GM12892 (cell line): Measurements from ENCODE around the gene ABCC12.

ENCODE experiments used
- DNase-seq: peaks from one replicate; pipeline ENCODE4 v3.0.0; 2011; ENCODE audit not compliant: insufficient read length
- FAIRE-seq: peaks from 2 replicates; lab custom pipeline; 2011; peaks lifted over from hg19 to GRCh38; lab: Jason Lieb, UNC
- POLR2A ChIP-seq: IDR thresholded peaks from 2 replicates; pipeline ENCODE4 v1.6.1; 2011; ENCODE audit warnings: low read depth, low read length, control low read depth
- POLR2AphosphoS5 ChIP-seq: IDR thresholded peaks from 2 replicates; pipeline ENCODE4 v1.6.1; 2011; ENCODE audit warnings: low read depth, low read length, control low read depth
- TAF1 ChIP-seq: IDR thresholded peaks from 2 replicates; pipeline ENCODE4 v1.6.1; 2011; ENCODE audit warnings: low read depth, mild to moderate bottlenecking, control low read depth, low read length, borderline replicate concordance

ABCC12 gene

DNA sequence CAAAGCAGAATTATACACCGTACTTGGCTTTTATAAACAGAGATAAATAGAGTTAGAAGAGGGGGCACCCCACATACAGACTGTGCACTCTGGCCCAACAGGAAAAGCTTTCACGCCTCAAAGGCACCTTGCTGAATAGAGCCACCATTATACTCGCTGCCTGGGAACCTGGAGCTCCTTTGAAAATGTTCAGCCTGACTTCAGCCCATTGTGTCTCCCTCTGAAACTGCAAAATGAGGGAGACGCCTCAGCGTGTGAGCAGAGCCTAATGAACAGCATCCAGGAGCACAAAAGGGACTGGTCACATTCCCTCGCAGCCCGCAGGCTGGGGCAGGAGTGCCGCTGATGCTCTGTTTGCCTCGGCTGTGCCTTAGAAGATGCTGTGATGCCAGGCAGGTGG, 46.3 kb downstream of the ABCC12 start:
- no peak for FAIRE-seq
- TF ChIP-seq POLR2A, result no peak
- no peak for TF ChIP-seq POLR2AphosphoS5
- TF ChIP-seq TAF1, result no peak
- DNase-seq, result no peak

DNA sequence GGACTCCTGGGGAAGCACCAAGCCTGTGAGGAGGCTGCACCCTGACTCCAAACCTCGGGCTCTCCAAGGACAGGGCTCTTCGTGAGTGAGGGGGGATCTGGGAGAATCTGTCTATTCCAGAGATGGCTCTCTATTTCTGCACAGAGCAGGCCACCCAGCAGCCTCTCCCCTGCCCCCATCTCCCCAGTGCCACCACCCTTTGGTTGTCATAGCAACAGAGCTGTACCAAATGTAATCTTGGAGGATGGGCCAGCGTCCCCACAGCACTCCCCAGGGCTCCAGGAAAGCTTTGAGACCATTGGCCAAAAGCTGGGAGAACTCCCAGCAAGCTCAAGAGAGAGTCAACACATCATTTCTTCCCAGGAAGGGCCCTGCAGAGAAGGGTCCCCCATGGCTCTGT, 49.3 kb downstream of the ABCC12 start:
- DNase-seq (no peak), FAIRE-seq (no peak)
- TF ChIP-seq POLR2A (no peak), POLR2AphosphoS5 (no peak), TAF1 (no peak)
